AG09309 (cell line): ENCODE measurements around the gene KANK3.

ENCODE experiments used
- DNase-seq: peaks from one replicate; pipeline ENCODE4 v3.0.0-alpha.2; 2010; ENCODE audit warnings: low read depth
- H3K4me3 ChIP-seq: 2 replicates; pipeline ENCODE4 v1.5.1; 2011; ENCODE audit warnings: mild to moderate bottlenecking, low read depth, low read length, moderate library complexity; ENCODE audit not compliant: control insufficient read depth
- TF ChIP-seq, protein P1 (sequence below): IDR thresholded peaks from 2 replicates; pipeline ENCODE4 v1.5.1; 2011; ENCODE audit warnings: mild to moderate bottlenecking, low read depth, low read length, inconsistent platforms; ENCODE audit not compliant: insufficient read depth, control insufficient read depth; ENCODE audit errors: missing control alignments

The KANK3 gene

DNA sequence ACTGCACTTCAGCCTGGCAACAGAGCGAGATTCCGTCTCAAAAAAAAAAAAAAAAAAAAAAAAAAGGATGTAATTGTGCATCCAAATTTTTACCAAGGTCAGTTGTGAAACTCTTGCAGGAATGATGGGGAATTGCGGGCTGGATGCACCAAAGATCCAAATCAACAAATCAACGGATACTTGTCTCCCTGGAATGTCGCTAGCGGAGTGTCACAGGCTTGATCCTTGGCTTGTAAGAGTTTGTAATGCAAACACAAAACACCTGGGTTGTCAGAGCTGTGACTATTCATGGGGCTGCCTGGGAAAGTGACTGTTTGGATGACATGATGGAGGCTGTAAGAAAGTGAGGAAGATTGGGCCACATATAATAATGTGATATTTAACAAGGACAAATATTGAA is 4.2 kb downstream of the KANK3 start:
- no peak overlapping the region for H3K4me3 ChIP-seq
- TF ChIP-seq, protein P1, sequence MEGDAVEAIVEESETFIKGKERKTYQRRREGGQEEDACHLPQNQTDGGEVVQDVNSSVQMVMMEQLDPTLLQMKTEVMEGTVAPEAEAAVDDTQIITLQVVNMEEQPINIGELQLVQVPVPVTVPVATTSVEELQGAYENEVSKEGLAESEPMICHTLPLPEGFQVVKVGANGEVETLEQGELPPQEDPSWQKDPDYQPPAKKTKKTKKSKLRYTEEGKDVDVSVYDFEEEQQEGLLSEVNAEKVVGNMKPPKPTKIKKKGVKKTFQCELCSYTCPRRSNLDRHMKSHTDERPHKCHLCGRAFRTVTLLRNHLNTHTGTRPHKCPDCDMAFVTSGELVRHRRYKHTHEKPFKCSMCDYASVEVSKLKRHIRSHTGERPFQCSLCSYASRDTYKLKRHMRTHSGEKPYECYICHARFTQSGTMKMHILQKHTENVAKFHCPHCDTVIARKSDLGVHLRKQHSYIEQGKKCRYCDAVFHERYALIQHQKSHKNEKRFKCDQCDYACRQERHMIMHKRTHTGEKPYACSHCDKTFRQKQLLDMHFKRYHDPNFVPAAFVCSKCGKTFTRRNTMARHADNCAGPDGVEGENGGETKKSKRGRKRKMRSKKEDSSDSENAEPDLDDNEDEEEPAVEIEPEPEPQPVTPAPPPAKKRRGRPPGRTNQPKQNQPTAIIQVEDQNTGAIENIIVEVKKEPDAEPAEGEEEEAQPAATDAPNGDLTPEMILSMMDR = no peak
- no peak for DNase-seq

DNA sequence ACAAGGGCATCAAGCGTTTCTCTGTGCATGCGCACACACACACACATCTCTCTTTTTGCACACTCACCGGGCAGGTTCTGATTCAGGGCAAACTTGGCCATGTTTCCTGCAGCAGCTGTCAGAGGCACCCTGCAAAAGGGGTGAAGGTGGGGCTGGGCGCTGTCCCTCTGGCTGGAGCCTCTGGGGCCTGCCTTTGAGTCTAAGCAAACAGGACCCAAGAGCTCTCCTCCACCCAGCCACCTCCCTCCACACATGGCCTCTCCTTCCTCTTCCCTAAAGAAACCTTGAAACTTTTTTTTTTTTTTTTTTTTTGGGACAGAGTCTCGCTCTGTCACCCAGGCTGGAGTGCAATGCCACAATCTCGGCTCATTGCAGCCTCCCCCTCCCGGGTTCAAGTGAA is 5.3 kb downstream of the KANK3 start:
- TF ChIP-seq, protein P1 = no peak
- DNase-seq = no peak
- H3K4me3 ChIP-seq = no peak overlapping the region

DNA sequence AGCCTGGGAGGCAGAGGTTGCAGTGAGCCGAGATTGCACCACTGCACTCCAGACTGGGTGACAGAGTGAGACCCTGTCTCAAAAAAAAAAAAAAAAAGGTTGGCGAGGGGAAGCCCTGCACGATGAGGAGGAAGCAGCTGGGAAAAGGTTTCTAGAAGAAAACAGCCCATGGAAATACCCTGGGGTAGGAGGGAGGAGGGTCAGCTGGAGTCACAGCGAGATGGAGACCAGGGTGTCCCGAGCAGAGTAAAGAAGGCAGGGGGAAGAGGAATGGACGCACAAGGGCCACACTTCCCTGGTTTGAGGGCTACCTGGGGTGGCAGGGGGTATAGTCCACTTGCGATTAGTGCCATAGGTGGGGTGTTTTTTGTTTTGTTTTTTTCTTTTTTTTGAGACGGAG is 6.4 kb downstream of the KANK3 start:
- no peak overlapping the region for H3K4me3 ChIP-seq
- no peak for DNase-seq
- TF ChIP-seq, protein P1 = no peak

GRCh38 chr19:8336072-8336569 is 6.9 kb downstream of the KANK3 start:
- TF ChIP-seq, protein P1 = no peak
- no peak for DNase-seq
- H3K4me3 ChIP-seq = no peak overlapping the region

GRCh38 chr19:8335343-8336071 is 7.6 kb downstream of the KANK3 start:
- H3K4me3 ChIP-seq = no peak overlapping the region
- TF ChIP-seq, protein P1 = no peak
- no peak for DNase-seq

DNA sequence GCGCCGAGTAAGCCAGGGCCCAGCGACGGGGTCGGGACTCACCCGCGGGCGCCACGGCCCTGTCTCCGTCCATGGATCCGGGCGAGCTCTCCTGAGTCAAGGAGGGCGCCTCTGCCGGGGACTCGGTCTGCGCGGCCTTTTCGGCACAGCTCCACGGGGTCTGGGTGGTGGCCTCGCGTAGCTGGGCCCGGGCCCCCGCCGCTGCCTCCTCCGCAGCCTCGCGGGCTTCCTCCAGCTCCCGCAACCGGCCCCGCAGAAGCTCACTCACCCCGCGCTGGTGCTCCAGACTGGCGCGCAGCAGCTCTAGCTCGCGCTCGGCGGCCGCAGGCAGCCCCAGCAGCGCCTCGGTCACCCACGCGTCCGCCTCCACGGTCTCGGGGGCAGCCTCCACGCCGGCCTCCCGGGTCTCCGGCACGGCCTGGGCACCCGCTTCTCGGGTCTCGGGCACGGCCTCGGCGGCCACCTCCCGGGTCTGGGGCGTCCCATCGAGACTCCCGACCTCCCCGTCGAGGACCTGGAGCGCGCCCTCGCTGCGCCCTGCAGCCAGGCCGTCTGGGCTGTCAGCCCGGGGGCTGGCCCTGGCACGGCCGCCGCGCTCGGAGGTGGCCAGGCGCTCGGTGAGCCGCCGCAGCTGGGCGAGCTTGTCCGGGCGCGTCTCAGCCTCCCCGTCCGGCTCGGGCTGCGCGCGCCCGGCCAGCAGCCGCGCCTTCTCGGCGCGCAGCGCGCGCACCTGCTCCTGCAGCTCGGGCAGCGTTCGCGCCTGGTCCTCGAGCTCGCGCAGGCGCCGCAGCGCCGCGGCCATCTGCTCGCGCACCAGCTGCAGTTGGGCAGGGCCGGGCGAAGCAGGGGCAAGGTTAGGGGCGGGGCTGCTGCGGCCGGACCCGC is 8.4 kb downstream of the KANK3 start:
- no peak overlapping the region; the same call in 1 of the 2 replicates for H3K4me3 ChIP-seq
- TF ChIP-seq, protein P1 = no peak
- DNase-seq = no peak
